Neural progenitor cell (in vitro differentiated cells): Measurements from ENCODE around the gene TGFBR2. TPM values are rescaled to one million over a fixed set of nuclear protein-coding genes. Genes with fewer than 3 reads are reported as not detected.

Experiments
- DNase-seq: peaks from one replicate; pipeline ENCODE4 v3.0.0-alpha.2; 2016; ENCODE audit warnings: low spot score
- H2AFZ ChIP-seq: fragments of 200-600 bp; sonication (generic); replicated peaks from 2 replicates; pipeline ENCODE4 v1.6.1; 2016; ENCODE audit warnings: antibody characterized with exemption
- H3F3A ChIP-seq: fragments of 200-600 bp; sonication (generic); 2 replicates; pipeline ENCODE4 v1.6.1; 2016; ENCODE audit warnings: antibody characterized with exemption, low read depth
- H3K27ac ChIP-seq: fragments of 200-600 bp; sonication (generic); 2 replicates; pipeline ENCODE4 v1.5.1; 2016; ENCODE audit warnings: mild to moderate bottlenecking
- H3K27me3 ChIP-seq: fragments of 200-600 bp; sonication (generic); 2 replicates; pipeline ENCODE4 v1.6.1; 2016; ENCODE audit warnings: mild to moderate bottlenecking, moderate library complexity
- H3K36me3 ChIP-seq: fragments of 200-600 bp; sonication (generic); 2 replicates; pipeline ENCODE4 v1.5.1; 2016
- H3K4me1 ChIP-seq: fragments of 200-600 bp; sonication (generic); 2 replicates; pipeline ENCODE4 v1.6.1; 2016; ENCODE audit warnings: mixed run types
- H3K4me2 ChIP-seq: fragments of 200-600 bp; sonication (generic); 2 replicates; pipeline ENCODE4 v1.6.1; 2016
- H3K4me3 ChIP-seq: fragments of 200-600 bp; sonication (generic); 2 replicates; pipeline ENCODE4 v1.5.1; 2016
- H3K79me2 ChIP-seq: fragments of 200-600 bp; sonication (generic); 2 replicates; pipeline ENCODE4 v1.6.1; 2016; ENCODE audit warnings: low read depth
- H3K9ac ChIP-seq: fragments of 200-600 bp; sonication (generic); 2 replicates; pipeline ENCODE4 v1.6.1; 2016
- H3K9me3 ChIP-seq: fragments of 200-600 bp; sonication (generic); 2 replicates; pipeline ENCODE4 v1.5.1; 2016; ENCODE audit warnings: low read depth
- H4K20me1 ChIP-seq: fragments of 200-600 bp; sonication (generic); 2 replicates; pipeline ENCODE4 v1.6.1; 2016; ENCODE audit warnings: low read depth
- H3K27ac Mint-ChIP-seq: 3 replicates; pipeline ENCODE4 v1.8.0; 2021; ENCODE audit warnings: mixed read lengths
- H3K27me3 Mint-ChIP-seq: 2 replicates; pipeline ENCODE4 v1.8.0; 2022; ENCODE audit warnings: low read depth, mild to moderate bottlenecking, inconsistent platforms, moderate library complexity, mixed read lengths; ENCODE audit not compliant: insufficient read depth
- H3K36me3 Mint-ChIP-seq: 3 replicates; pipeline ENCODE4 v1.8.0; 2021; ENCODE audit warnings: mixed read lengths
- H3K4me1 Mint-ChIP-seq: 3 replicates; pipeline ENCODE4 v1.8.0; 2021; ENCODE audit warnings: mixed read lengths
- H3K4me3 Mint-ChIP-seq: 3 replicates; pipeline ENCODE4 v1.8.0; 2021; ENCODE audit warnings: mild to moderate bottlenecking, moderate library complexity, mixed read lengths
- H3K9me3 Mint-ChIP-seq: 3 replicates; pipeline ENCODE4 v1.8.0; 2020; ENCODE audit warnings: mixed read lengths
- EZH2 ChIP-seq: fragments of 200-600 bp; sonication (generic); IDR thresholded peaks from 2 replicates; pipeline ENCODE4 v1.6.1; 2017; ENCODE audit warnings: antibody characterized with exemption, mild to moderate bottlenecking, moderate library complexity
- EZH2phosphoT487 ChIP-seq: fragments of 200-600 bp; sonication (generic); IDR thresholded peaks from 2 replicates; pipeline ENCODE4 v1.6.1; 2017; ENCODE audit warnings: antibody characterized with exemption
- total RNA-seq: library from RNA; depleted of rRNA; stranded (reverse); fragments of >200 nt; gene quantifications from 2 replicates; pipeline ENCODE4 v1.2.3, GENCODE V29; 2015; ENCODE audit warnings: low replicate concordance
- TF ChIP-seq, protein P1 (sequence below): fragments of 200-600 bp; sonication (generic); IDR thresholded peaks from 2 replicates; pipeline ENCODE4 v1.5.1; 2017; ENCODE audit warnings: antibody characterized with exemption, mild to moderate bottlenecking

The TGFBR2 gene
- total RNA-seq, 1 donor from 2014 or later, result 7.3 TPM

GRCh38 chr3:30639937-30640336 lies 33.5 kb downstream of the TGFBR2 start:
- Histone ChIP-seq H3K79me2 (peaks cover 15% of the 10 kb centered on the region), H3K4me3 (no peak overlapping the region), H3F3A (no peaks in the 10 kb centered on the region), H4K20me1 (no peaks in the 10 kb centered on the region), H3K4me2 (no peak overlapping the region), H3K36me3 (no peaks in the 10 kb centered on the region), H3K27ac (no peak overlapping the region), H3K4me1 (peaks cover 2% of the 10 kb centered on the region), H3K9ac (no peak overlapping the region), H3K27me3 (no peaks in the 10 kb centered on the region), H3K9me3 (no peaks in the 10 kb centered on the region), H2AFZ (no peak overlapping the region)
- no peaks in the 10 kb centered on the region for H3K4me1 Mint-ChIP-seq
- H3K4me3 Mint-ChIP-seq, result no peak overlapping the region
- TF ChIP-seq EZH2phosphoT487, result no peak
- TF ChIP-seq, protein P1, sequence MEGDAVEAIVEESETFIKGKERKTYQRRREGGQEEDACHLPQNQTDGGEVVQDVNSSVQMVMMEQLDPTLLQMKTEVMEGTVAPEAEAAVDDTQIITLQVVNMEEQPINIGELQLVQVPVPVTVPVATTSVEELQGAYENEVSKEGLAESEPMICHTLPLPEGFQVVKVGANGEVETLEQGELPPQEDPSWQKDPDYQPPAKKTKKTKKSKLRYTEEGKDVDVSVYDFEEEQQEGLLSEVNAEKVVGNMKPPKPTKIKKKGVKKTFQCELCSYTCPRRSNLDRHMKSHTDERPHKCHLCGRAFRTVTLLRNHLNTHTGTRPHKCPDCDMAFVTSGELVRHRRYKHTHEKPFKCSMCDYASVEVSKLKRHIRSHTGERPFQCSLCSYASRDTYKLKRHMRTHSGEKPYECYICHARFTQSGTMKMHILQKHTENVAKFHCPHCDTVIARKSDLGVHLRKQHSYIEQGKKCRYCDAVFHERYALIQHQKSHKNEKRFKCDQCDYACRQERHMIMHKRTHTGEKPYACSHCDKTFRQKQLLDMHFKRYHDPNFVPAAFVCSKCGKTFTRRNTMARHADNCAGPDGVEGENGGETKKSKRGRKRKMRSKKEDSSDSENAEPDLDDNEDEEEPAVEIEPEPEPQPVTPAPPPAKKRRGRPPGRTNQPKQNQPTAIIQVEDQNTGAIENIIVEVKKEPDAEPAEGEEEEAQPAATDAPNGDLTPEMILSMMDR, result no peak
- TF ChIP-seq EZH2, result no peak
- DNase-seq, result no peak
- H3K27ac Mint-ChIP-seq, result no peak overlapping the region
- H3K9me3 Mint-ChIP-seq, result peaks cover 6% of the 10 kb centered on the region
- peaks cover 30% of the 10 kb centered on the region for H3K36me3 Mint-ChIP-seq
- H3K27me3 Mint-ChIP-seq, result peaks cover 2% of the 10 kb centered on the region

DNA sequence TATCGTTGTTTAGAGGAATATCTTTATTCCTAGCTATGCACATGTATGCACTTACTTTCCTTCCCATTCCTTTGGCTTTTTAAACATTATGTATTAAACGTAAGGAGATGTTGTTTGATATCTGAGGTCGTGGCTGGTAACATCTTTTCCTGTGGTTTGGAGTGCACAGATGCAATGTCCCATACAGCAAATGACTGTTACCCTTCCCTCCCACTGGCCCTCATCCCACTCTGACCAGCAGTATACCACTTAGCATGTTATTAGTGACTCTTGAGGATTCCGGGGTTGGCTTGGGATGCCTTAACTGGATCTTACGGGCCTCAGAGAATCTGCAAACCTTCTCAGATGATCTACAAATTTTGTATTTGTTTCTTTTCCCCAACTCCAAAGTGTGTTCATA lies 34.5 kb downstream of the TGFBR2 start:
- Histone ChIP-seq H3K9ac (no peak overlapping the region), H3K4me2 (no peak overlapping the region), H3K79me2 (peaks cover 15% of the 10 kb centered on the region), H3K4me3 (no peak overlapping the region), H3K27ac (no peak overlapping the region), H3K4me1 (no peaks in the 10 kb centered on the region), H3K27me3 (no peaks in the 10 kb centered on the region), H3K36me3 (no peaks in the 10 kb centered on the region), H4K20me1 (no peaks in the 10 kb centered on the region), H3K9me3 (no peaks in the 10 kb centered on the region), H2AFZ (no peak overlapping the region), H3F3A (no peaks in the 10 kb centered on the region)
- no peak for TF ChIP-seq EZH2phosphoT487
- no peak for TF ChIP-seq EZH2
- TF ChIP-seq, protein P1, result no peak
- H3K27me3 Mint-ChIP-seq, result peaks cover under 1% of the 10 kb centered on the region
- no peak overlapping the region for H3K4me3 Mint-ChIP-seq
- no peaks in the 10 kb centered on the region for H3K4me1 Mint-ChIP-seq
- peaks cover 6% of the 10 kb centered on the region for H3K9me3 Mint-ChIP-seq
- peaks cover 32% of the 10 kb centered on the region for H3K36me3 Mint-ChIP-seq
- H3K27ac Mint-ChIP-seq, result no peak overlapping the region
- DNase-seq, result no peak

DNA sequence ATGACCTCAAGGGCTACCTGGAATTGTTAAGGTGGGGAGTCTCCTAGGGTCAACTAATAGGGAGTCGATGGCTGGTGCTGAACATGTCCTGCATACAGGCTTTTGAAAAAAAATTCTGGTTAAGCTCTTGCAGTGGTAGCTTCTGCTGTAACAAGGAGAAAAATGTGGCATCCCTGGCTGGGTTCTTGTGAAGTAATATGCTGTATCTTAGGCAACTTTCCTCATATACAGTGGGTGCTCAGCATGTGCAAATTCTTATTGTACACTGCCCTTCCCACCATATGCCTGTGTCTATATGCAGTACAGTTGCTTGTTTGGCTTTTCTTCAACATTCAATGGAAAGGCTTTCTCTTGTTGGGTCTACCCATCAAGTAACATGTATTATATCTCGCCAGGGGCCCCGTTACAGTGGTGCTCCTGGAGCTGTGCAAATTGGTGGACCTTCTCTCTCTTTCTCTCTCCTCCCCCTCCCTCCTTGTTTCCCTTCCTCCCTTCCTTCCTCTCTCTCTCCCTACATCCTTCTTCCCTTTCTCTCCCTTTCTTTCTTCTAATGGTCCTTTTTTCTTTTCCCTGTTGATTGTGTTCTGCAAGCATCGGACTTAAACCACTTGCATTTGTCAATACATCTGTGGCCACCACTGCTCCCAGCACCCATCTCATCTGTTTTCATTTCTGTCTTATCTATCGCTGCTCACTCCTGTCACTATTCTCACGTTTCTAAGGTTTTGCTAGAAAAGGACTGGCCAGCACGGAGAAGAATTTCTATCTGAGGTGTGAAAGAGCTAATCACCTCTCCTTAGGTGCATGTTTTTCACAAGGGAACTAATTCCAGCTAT lies 35.2 kb downstream of the TGFBR2 start:
- DNase-seq, result no peak
- Histone ChIP-seq H2AFZ (no peak overlapping the region), H4K20me1 (no peaks in the 10 kb centered on the region), H3K9me3 (no peaks in the 10 kb centered on the region), H3K79me2 (peaks cover 15% of the 10 kb centered on the region), H3K4me2 (no peak overlapping the region), H3K9ac (no peak overlapping the region), H3K4me1 (no peaks in the 10 kb centered on the region), H3K4me3 (no peak overlapping the region), H3F3A (no peaks in the 10 kb centered on the region), H3K27me3 (no peaks in the 10 kb centered on the region), H3K27ac (no peak overlapping the region), H3K36me3 (no peaks in the 10 kb centered on the region)
- H3K4me3 Mint-ChIP-seq, result no peak overlapping the region
- peaks cover 3% of the 10 kb centered on the region for H3K9me3 Mint-ChIP-seq
- no peaks in the 10 kb centered on the region for H3K27me3 Mint-ChIP-seq
- TF ChIP-seq, protein P1, result no peak
- no peak for TF ChIP-seq EZH2
- no peak for TF ChIP-seq EZH2phosphoT487
- H3K27ac Mint-ChIP-seq, result no peak overlapping the region
- peaks cover 33% of the 10 kb centered on the region for H3K36me3 Mint-ChIP-seq
- H3K4me1 Mint-ChIP-seq, result no peaks in the 10 kb centered on the region
